Fibroblast of peridontal ligament (primary cell): ENCODE measurements around the gene OR5M10.
"Not testable (repeated sequence)": the region's sequence is repeated elsewhere in the genome, so short reads cannot be mapped to it uniquely, and the experiment has no call there.

Experiments
- DNase-seq: peaks from one replicate; pipeline ENCODE4 v3.0.0-alpha.2; 2010; ENCODE audit errors: extremely low read depth

Gene OR5M10

DNA sequence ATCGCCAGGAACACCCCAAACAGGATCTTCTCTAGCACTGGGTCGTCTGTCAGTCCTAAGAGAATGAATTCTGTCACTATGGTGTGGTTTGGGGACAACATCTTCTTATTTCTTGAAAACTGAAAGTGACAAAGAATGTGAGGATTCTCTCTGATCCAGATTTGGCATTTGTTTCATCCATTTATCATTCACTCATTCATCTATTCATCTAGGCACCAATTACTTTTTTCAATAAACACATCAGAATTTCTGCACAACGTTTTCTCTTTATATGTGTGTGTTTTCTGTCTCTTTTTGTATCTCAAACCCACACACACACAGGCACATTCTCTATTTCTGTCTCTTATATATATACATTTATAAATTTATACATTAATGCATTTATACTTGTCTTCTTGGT, at the start of gene OR5M10:
Gene OR5M10 (minus strand): TSS at position 101 of the 400 bp plus-strand sequence. CDS start 0 bp downstream, at position 101.
- DNase-seq, result no peak

DNA sequence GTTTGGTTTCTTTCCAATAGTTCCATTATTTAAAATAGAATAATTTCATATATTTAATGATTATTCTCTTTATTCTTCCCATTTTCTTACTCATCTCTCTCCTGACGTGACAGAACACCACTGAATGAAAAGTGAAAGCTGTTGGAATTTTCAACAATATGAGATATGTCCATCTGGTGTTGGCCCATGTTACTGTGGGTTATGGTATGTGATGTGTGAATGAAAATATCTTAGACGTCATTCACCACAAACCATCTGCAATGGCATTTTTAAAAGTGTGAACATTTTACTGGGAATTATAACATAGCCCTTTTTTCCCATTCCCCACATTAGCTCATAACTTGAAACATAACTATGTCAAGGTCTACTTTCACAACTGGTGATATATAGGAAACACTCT, 48.4 kb upstream of the OR5M10 start:
- DNase-seq, result no peak

DNA sequence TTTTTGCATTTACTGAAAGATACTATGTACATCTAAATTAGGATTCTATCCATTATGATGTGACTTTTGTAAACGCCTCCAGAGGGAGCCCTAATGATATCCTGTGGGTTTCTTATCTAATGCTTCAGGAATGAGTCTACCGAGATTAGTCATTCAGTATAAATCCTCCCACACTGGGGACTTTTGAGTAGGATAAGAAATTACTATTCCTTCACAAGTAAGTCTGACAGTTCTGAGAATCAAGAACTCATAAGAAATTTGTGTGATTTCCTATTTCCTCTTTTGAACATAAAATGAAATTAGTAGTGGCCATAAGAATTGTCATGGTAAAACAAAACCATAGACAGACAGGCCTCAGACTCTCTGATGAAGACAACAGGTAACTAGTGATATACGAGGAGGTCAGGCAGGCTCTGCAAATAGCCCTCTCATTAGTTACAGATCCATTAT, 47.2 kb upstream of the OR5M10 start:
- peak; percentile 5 for DNase-seq

GRCh38 chr11:56611174-56611573, 33.7 kb upstream of the OR5M10 start:
- DNase-seq, result no peak

DNA sequence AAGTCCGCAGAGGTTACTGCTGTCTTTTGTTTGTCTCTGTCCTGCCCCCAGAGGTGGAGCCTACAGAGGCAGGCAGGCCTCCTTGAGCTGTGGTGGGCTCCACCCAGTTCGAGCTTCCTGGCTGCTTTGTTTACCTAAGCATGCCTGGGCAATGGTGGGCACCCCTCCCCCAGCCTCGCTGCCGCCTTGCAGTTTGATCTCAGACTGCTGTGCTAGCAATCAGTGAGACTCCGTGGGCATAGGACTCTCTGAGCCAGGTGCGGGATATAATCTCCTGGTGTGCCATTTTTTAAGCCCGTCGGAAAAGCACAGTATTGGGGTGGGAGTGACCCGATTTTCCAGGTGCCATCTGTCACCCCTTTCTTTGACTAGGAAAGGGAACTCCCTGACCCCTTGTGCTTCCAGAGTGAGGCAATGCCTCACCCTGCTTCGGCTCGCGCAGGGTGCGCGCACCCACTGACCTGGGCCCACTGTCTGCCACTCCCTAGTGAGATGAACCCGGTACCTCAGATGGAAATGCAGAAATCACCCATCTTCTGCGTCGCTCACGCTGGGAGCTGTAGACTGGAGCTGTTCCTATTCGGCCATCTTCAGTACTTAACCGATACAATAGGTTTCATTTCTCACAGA, 14.7 kb upstream of the OR5M10 start:
- DNase-seq, result not testable (repeated sequence)

DNA sequence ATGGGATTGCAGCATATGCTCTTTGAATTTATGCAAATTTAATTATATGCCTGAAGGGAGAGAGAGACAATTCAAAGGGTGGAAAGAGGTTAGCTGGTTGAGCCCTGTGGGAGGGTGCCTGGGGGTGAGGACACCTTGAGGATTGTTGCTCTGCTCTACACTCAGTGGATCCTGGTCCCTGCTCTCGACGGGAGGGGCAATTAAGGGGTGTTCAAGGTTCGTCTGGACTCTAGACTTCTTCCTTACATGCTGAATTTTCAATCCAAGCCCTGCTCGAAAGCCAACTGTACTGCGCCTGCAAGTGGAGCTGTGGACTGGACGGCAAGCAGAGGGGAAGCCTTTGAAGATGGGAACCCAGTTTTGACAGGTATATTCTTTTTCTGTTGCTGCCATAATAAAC, 18.9 kb downstream of the OR5M10 start:
- no peak for DNase-seq

- not testable (repeated sequence) for DNase-seq
Observed at GRCh38 chr11:56554691-56555090, 22.8 kb downstream of the OR5M10 start.

DNA sequence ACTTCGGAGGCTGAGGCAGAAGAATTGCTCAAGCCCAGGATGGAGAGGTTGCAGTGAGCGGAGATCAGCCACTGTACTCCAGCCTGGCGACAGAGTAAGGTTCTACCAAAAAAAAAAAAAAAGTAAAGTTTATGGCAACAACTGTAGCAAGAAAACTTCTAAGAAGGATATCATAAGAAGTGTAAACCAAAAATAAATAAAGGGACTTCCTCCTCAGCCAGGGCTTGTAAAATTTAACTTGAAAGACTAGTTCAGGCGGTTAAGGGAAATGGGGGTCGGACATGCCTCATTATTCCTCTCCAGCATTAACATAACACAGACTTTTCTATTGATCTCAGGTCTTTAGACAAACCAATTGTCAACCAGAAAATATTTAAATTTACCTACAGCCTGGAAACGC, 32.0 kb downstream of the OR5M10 start:
- no peak for DNase-seq

- DNase-seq, result no peak
Observed at GRCh38 chr11:56543739-56544138, 33.8 kb downstream of the OR5M10 start.

- no peak for DNase-seq
Observed at GRCh38 chr11:56543157-56543556, 34.4 kb downstream of the OR5M10 start, which contains the start of gene OR5M11. Gene OR5M11 (minus strand): TSS chr11:56543257. CDS start chr11:56543257, 0 bp downstream.

DNA sequence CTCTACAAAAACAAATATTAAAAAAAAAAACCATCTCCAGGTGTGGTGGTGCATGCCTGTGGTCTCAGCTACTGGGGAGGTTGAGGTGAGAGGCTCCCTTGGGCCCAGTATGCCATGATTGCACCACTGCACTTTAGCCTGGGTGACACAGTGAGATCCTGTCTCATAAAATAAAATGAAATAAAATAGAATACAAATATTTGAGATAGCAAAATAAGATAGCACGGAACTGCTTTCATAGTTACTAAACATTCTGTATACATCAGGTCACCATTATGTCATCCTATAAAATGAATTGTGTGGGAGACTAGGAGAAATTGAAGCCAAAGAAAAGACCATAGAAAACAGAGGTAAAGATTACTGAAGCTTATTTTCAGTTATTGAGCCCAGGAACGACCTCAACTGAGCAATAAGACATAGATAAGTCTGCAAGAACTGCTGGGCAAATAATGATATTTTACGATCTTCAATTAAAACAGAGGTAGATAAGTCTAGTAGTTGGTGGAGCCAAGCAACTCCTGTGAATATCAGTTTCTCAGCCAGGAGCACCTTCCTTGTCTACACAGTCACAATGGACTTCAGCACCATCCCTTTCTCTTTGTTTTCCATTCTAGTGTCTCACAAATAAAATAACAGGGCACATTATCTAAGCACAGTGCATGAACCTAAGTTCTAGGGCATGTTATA, 44.3 kb downstream of the OR5M10 start:
- no peak for DNase-seq

DNA sequence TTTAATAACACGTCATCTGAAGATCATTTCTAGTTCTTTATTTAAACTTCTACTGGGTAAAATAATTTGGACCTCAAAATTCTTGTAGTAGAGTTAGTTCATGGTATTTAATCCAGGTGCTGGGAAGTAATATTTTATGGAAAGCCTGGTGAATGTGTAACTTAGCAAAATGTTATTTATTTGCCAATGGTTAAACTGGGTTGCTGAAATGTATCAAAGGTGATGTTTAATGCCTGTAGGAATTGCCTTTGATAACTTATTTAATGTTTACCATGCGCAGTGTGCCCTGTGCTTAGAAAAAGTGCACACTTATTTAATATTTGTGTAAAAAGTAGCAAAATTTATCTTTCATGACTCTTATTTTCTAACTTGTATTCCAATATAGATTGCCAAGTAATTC, 45.7 kb downstream of the OR5M10 start:
- DNase-seq, result no peak
